Spleen (tissue), 7 donors: ENCODE results near the gene RRAS2.

Experiments
- POLR2A ChIP-seq, 3 donors: fragments of 450-650 bp; IDR thresholded peaks; one replicate each; pipeline ENCODE4 v1.5.1; 2017; ENCODE audit warnings: antibody characterized with exemption in 3 of 3, mild to moderate bottlenecking in 1 of 3
- POLR2AphosphoS5 ChIP-seq, 3 donors: sonication (generic); formaldehyde crosslinking; IDR thresholded peaks; one replicate each; pipeline ENCODE4 v1.5.1; 2017; ENCODE audit warnings: antibody characterized with exemption in 3 of 3
- TF ChIP-seq, protein P1 (sequence below), 11 experiments: fragments of 200-600 bp in 7 of 11; fragments of 450-650 bp in 4 of 11; sonication (generic) in 4 of 11; IDR thresholded peaks in 8 of 11; conservative IDR thresholded peaks in 3 of 11; 1 replicate in 7 of 11; 2 replicates in 4 of 11; pipeline versions ENCODE4 v1.4.0 to v1.8.0; 2016 to 2021; ENCODE audit warnings: antibody characterized with exemption in 11 of 11, inconsistent platforms in 4 of 11, mild to moderate bottlenecking in 1 of 11
- donor health status: DM: no; HTN: no; CAD: no; lungs with moderate emphysema.
- donor health status: DM: no; HTN: no; CAD: no.
- donor health status: DM: no; HTN: no; CAD: no.

DNA sequence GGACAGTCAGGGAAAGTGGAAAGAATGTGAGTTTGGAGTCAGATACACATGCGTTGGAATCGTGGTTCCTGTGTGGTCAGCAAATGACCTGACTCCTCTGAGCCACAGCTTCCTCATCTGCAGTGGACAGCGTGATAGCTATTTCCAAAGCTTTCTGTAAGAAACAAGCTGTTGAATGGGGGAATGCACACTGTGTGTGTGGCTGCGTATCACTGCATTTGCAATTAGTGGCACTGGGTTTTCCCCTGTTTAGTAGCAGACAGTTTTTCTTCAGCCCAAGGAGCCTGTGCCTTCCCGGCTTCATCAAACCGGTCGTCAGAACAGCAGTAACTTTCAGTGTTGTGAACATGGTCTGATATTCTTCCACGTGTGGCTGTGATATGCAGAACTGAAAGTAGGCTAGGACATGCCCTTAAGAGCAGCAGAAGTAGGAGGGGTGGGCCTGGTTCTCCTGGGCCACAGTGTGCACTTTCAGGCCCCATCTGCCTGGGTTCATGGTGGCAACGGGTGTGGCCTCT, 121.5 kb downstream of the RRAS2 start:
- TF ChIP-seq, protein P1, sequence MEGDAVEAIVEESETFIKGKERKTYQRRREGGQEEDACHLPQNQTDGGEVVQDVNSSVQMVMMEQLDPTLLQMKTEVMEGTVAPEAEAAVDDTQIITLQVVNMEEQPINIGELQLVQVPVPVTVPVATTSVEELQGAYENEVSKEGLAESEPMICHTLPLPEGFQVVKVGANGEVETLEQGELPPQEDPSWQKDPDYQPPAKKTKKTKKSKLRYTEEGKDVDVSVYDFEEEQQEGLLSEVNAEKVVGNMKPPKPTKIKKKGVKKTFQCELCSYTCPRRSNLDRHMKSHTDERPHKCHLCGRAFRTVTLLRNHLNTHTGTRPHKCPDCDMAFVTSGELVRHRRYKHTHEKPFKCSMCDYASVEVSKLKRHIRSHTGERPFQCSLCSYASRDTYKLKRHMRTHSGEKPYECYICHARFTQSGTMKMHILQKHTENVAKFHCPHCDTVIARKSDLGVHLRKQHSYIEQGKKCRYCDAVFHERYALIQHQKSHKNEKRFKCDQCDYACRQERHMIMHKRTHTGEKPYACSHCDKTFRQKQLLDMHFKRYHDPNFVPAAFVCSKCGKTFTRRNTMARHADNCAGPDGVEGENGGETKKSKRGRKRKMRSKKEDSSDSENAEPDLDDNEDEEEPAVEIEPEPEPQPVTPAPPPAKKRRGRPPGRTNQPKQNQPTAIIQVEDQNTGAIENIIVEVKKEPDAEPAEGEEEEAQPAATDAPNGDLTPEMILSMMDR (IDR thresholded peaks at IDR 0.05 in 8 of 11, conservative IDR thresholded peaks at IDR 0.05 in 3 of 11), result no peak
- TF ChIP-seq POLR2AphosphoS5 (IDR thresholded peaks at IDR 0.05), result peak in 2 of 3 donors; percentile 39 to 66
- TF ChIP-seq POLR2A (IDR thresholded peaks at IDR 0.05), result no peak
